Upper lobe of left lung (tissue), 4 donors: Measurements from ENCODE around the gene RNF187.

ENCODE experiments used
- POLR2A ChIP-seq, 4 donors: fragments of 450-650 bp; IDR thresholded peaks; one replicate each; pipeline ENCODE4 v1.5.1; 2016 to 2017; ENCODE audit warnings: antibody characterized with exemption in 4 of 4, mild to moderate bottlenecking in 2 of 4
- TF ChIP-seq, protein P1 (sequence below), 6 experiments: fragments of 450-650 bp in 4 of 6; fragments of 200-600 bp in 2 of 6; sonication (generic) in 2 of 6; IDR thresholded peaks; one replicate each; pipeline ENCODE4 v1.5.1; 2016 to 2019; ENCODE audit warnings: antibody characterized with exemption in 6 of 6

- TF ChIP-seq POLR2A (IDR thresholded peaks at IDR 0.05) = no peak
- TF ChIP-seq, protein P1, sequence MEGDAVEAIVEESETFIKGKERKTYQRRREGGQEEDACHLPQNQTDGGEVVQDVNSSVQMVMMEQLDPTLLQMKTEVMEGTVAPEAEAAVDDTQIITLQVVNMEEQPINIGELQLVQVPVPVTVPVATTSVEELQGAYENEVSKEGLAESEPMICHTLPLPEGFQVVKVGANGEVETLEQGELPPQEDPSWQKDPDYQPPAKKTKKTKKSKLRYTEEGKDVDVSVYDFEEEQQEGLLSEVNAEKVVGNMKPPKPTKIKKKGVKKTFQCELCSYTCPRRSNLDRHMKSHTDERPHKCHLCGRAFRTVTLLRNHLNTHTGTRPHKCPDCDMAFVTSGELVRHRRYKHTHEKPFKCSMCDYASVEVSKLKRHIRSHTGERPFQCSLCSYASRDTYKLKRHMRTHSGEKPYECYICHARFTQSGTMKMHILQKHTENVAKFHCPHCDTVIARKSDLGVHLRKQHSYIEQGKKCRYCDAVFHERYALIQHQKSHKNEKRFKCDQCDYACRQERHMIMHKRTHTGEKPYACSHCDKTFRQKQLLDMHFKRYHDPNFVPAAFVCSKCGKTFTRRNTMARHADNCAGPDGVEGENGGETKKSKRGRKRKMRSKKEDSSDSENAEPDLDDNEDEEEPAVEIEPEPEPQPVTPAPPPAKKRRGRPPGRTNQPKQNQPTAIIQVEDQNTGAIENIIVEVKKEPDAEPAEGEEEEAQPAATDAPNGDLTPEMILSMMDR (IDR thresholded peaks at IDR 0.05) = no peak
Observed at GRCh38 chr1:228450200-228450599, 37.0 kb upstream of the RNF187 start.
